Nephron (organoid): Measurements from ENCODE around the gene DLX6.
A peak's percentile ranks its signal among the peaks of the same experiment; 100 is the strongest.

Source experiments
- H3K27ac Mint-ChIP-seq, 3 experiments: 2 replicates each; pipeline ENCODE4 v1.8.0; 2020; ENCODE audit warnings: mixed read lengths in 3 of 3, mild to moderate bottlenecking in 2 of 3, moderate library complexity in 1 of 3
- H3K27me3 Mint-ChIP-seq: 2 replicates; pipeline ENCODE4 v1.8.0; 2021; ENCODE audit warnings: low read depth, mild to moderate bottlenecking, moderate library complexity, mixed read lengths
- H3K36me3 Mint-ChIP-seq: 2 replicates; pipeline ENCODE4 v1.8.0; 2020; ENCODE audit warnings: low read depth, mixed read lengths
- H3K4me1 Mint-ChIP-seq: 2 replicates; pipeline ENCODE4 v1.8.0; 2020; ENCODE audit warnings: mixed read lengths
- H3K4me3 Mint-ChIP-seq, 3 experiments: 2 replicates each; pipeline ENCODE4 v1.8.0; 2020; ENCODE audit warnings: mild to moderate bottlenecking in 3 of 3, mixed read lengths in 3 of 3, moderate library complexity in 2 of 3
- H3K9me3 Mint-ChIP-seq: 2 replicates; pipeline ENCODE4 v1.8.0; 2020; ENCODE audit warnings: mixed read lengths
- TF ChIP-seq, protein P1 (sequence below), 3 experiments: fragments of 200-600 bp; sonication (generic); IDR thresholded peaks; one replicate each; pipeline ENCODE4 v1.5.0; 2021; ENCODE audit warnings: antibody characterized with exemption in 3 of 3; ENCODE audit not compliant: unreplicated experiment in 3 of 3

DLX6 gene

DNA sequence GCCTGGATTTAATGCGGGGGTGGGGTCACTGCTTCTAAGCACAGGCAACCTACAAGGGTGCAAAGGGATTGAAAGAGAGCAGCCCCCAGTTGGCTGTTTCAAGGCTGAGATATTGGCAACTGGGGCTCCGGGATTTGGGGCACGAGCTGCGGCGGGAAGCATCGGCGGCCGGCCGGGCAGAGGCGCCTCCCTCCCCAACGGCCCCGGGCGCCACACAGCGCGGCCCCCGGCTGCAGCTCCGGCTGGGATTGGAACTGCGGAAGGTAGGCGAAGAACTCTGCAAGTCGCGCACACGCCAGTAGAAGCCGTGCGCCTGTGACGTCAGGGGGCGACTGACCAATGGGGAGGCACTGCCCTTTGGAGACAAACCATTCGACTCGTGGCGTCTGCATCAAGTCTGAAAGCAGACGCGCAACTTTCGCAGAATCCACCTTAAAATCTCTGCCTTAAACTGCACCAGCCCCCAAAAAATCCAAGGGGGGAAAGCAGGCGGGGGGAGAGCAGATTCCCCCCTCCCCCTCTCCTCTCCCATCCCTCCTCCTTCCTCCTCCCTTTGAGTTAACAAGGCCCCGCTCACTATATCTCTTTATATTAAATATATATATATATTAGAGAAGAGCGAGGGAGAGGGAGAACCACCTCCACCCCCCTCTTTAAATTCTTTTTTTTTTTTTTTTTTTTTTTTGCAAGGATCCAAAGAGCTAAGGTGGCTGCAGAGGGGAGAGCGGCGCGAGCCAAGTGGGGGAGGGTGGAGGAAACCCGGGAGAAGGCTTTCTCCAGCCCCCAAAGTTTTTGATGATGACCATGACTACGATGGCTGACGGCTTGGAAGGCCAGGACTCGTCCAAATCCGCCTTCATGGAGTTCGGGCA, at the start of gene DLX6:
TSS of gene DLX6 (plus strand) at position 371 of the 872 bp plus-strand sequence. CDS start at position 796, 425 bp downstream.
- Mint-ChIP-seq H3K9me3 (no peaks in the 10 kb centered on the region), H3K27me3 (peaks cover 100% of the 10 kb centered on the region), H3K27ac (no peak within 1 kb of the TSS), H3K4me3 (peak within 1 kb of the TSS; percentile 79 to 85 (median 84)), H3K4me1 (no peaks in the 10 kb centered on the region), H3K36me3 (no peaks in the 10 kb centered on the region)
- TF ChIP-seq, protein P1, sequence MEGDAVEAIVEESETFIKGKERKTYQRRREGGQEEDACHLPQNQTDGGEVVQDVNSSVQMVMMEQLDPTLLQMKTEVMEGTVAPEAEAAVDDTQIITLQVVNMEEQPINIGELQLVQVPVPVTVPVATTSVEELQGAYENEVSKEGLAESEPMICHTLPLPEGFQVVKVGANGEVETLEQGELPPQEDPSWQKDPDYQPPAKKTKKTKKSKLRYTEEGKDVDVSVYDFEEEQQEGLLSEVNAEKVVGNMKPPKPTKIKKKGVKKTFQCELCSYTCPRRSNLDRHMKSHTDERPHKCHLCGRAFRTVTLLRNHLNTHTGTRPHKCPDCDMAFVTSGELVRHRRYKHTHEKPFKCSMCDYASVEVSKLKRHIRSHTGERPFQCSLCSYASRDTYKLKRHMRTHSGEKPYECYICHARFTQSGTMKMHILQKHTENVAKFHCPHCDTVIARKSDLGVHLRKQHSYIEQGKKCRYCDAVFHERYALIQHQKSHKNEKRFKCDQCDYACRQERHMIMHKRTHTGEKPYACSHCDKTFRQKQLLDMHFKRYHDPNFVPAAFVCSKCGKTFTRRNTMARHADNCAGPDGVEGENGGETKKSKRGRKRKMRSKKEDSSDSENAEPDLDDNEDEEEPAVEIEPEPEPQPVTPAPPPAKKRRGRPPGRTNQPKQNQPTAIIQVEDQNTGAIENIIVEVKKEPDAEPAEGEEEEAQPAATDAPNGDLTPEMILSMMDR (IDR thresholded peaks at IDR 0.05; ENCODE audit: unreplicated experiment in 3 of 3) = no peak

DNA sequence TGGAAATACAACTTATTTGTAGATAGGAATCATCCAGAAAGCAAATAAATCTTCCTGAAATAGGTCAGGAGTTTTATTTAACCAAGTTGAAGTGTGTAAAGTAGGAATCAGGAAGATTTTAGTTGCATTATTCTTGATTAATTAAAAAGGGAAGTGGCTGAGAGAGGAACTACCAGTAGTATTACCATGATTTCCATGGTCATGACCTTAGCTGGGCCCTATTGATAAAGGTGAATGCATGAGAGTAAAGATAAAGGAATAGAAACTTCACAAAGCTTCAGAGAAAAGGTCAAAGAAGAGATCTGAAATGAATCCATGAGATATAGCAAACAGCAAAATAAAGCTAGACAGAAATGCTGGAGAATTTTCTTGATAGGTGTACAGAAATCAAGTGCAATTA, 46.2 kb upstream of the DLX6 start:
- Mint-ChIP-seq H3K4me3 (no peak overlapping the region), H3K27ac (no peak overlapping the region), H3K27me3 (no peaks in the 10 kb centered on the region), H3K36me3 (no peaks in the 10 kb centered on the region), H3K4me1 (no peaks in the 10 kb centered on the region), H3K9me3 (no peaks in the 10 kb centered on the region)
- TF ChIP-seq, protein P1 (IDR thresholded peaks at IDR 0.05; ENCODE audit: unreplicated experiment in 3 of 3) = no peak

DNA sequence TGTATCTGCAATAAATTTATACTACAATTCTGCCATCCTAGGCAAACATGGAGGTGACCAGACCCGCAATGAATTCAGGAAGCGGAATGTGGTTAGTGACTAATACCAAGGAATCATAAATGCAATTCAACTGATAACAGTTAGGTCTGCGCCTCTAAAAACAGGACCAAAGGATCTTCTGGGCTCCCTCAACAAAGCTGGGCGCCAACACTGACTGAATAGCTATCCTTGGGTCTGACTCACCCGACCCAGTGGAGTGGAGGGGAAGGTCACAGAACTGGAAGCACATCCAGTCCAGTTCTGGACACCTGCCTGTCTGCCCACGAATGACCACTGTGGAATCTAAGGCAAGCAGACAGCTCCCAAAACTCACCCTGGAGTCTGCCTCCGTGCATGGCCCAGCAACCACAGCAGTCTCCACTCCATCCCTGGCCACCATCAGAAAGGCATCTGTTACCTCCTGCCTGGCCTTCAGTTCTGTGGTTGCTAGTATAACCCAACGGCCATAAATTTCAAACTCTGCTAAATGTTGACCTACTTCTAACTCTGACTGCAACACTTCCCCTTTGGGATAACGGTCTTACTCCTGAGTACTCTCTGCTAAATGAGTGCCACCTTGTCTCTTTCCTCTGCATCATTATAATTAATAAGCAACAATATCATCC, 43.0 kb upstream of the DLX6 start:
- H3K36me3 Mint-ChIP-seq = no peaks in the 10 kb centered on the region
- no peaks in the 10 kb centered on the region for H3K9me3 Mint-ChIP-seq
- no peak overlapping the region for H3K27ac Mint-ChIP-seq
- H3K4me3 Mint-ChIP-seq = no peak overlapping the region
- TF ChIP-seq, protein P1 (IDR thresholded peaks at IDR 0.05; ENCODE audit: unreplicated experiment in 3 of 3) = no peak
- no peaks in the 10 kb centered on the region for H3K4me1 Mint-ChIP-seq
- peaks cover 12% of the 10 kb centered on the region for H3K27me3 Mint-ChIP-seq

DNA sequence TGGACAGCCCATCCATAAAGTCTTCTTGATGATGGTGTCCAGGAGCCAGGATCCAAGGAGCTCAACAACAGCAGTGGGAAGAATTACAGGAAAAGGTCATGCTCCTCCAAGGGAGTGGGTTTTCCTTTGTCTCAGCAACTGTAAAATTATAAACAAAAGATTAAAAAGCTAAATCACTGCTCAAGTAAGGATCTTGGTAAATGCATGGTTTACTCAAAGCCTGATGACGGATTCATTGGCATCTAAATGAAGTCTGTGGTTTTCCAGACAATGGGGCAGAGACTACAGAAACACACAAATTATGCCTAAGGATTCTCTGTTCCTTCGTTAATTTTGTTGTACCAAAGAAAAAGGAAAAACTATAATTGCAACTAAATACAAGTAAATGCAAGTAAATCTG, 36.4 kb upstream of the DLX6 start:
- Mint-ChIP-seq H3K27me3 (peaks cover 43% of the 10 kb centered on the region), H3K9me3 (no peaks in the 10 kb centered on the region), H3K4me1 (no peaks in the 10 kb centered on the region), H3K4me3 (no peak overlapping the region), H3K27ac (no peak overlapping the region), H3K36me3 (no peaks in the 10 kb centered on the region)
- TF ChIP-seq, protein P1 (IDR thresholded peaks at IDR 0.05; ENCODE audit: unreplicated experiment in 3 of 3) = no peak

DNA sequence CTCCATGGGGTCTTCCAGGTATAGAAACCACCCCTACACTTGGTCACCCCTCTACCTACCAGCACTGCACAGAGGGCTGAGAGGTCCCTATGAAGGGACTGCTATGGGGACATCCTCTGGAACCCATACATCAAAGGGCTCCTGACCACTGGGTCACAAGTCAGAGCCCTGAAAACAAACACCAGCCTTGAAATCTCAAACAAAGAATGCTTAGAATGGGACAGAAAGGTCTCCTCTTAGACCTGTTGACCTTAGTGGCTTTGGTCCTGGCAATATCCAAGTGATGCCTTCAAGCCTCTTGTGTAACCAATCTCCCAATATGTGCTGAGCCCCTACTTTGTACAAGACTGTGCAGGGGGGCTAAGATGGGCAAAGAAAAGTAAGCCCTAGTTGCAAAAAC, 34.6 kb upstream of the DLX6 start:
- no peak overlapping the region for H3K4me3 Mint-ChIP-seq

More for the DNA sequence above, 34.6 kb upstream of the DLX6 start:
- TF ChIP-seq, protein P1 (IDR thresholded peaks at IDR 0.05; ENCODE audit: unreplicated experiment in 3 of 3) = no peak
- Mint-ChIP-seq H3K27me3 (peaks cover 51% of the 10 kb centered on the region), H3K36me3 (no peaks in the 10 kb centered on the region), H3K9me3 (no peaks in the 10 kb centered on the region), H3K27ac (no peak overlapping the region), H3K4me1 (no peaks in the 10 kb centered on the region)
